Chondrocyte (in vitro differentiated cells): ENCODE measurements around the gene SNU13. TPM values are rescaled to one million over a fixed set of nuclear protein-coding genes. Genes with fewer than 3 reads are reported as not detected.
A peak's percentile ranks its signal among the peaks of the same experiment; 100 is the strongest.
"Not testable (repeated sequence)": the region's sequence is repeated elsewhere in the genome, so short reads cannot be mapped to it uniquely, and the experiment has no call there.

Source experiments
- DNase-seq: peaks from one replicate; pipeline ENCODE4 v3.0.0; 2021; ENCODE audit warnings: mixed read lengths, low spot score
- H3K27ac Mint-ChIP-seq: one replicate; pipeline ENCODE4 v1.8.0; 2021; ENCODE audit warnings: mild to moderate bottlenecking, moderate library complexity, mixed read lengths; ENCODE audit not compliant: unreplicated experiment
- H3K27me3 Mint-ChIP-seq: 2 replicates; pipeline ENCODE4 v1.8.0; 2021; ENCODE audit warnings: low read depth, mixed read lengths
- H3K36me3 Mint-ChIP-seq: 2 replicates; pipeline ENCODE4 v1.8.0; 2021; ENCODE audit warnings: low read depth, mixed read lengths
- H3K4me1 Mint-ChIP-seq: 2 replicates; pipeline ENCODE4 v1.8.0; 2021; ENCODE audit warnings: low read depth, mild to moderate bottlenecking, mixed read lengths
- H3K4me3 Mint-ChIP-seq: one replicate; pipeline ENCODE4 v1.8.0; 2021; ENCODE audit warnings: mild to moderate bottlenecking, moderate library complexity, mixed read lengths; ENCODE audit not compliant: unreplicated experiment
- H3K9me3 Mint-ChIP-seq: 2 replicates; pipeline ENCODE4 v1.8.0; 2021; ENCODE audit warnings: low read depth, mixed read lengths
- total RNA-seq: library from RNA; stranded (reverse); gene quantifications from 3 replicates; pipeline ENCODE4 v1.2.1, GENCODE V29; 2021
- TF ChIP-seq, protein P1 (sequence below): fragments of 200-600 bp; sonication (generic); IDR thresholded peaks from 2 replicates; pipeline ENCODE4 v1.5.0; 2021; ENCODE audit warnings: antibody characterized with exemption, mild to moderate bottlenecking, moderate library complexity

The SNU13 gene
- total RNA-seq, 1 donor from 2014 or later, result 88.8 TPM

DNA sequence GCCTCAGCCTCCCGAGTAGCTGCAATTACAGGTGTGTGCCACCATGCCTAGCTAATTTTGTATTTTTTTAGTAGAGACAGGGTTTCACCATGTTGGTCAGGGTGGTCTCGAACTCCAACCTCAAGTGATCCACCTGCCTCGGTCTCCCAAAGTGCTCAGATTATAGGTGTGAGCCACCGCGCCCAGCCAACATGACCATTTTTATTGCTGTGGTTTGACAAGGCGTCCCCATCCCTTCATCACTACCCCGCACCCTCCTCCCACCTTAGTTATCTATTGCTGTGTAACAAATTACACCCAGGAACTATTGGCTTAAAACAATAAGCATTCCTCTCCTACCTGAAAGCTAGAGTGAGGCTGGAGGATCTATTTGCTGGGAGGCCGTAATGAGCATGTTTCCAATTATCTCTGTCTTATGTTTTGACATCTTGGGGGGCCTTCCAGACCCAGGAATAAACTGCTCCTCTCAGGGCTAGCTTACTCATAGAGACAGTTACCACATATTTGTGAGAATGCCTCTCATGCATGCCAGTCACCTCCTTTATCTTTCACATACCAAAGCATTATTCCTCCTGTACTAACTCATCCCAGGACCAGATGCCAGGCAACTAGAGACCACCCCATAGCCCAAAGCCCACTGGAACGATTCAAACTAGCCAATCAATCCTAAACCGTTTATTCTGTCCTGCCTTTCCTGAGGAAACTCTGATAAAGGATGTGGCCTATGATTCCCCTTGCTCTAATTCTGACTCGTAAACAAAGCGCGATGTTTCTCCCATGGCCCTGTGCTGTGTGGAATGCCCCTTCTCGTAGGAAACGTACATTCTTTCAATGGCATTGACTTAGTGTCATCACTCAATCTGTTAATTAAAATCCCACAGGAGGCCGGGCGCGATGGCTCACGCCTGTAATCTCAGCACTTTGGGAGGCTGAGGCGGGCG is 19.4 kb downstream of the SNU13 start:
- no peak overlapping the region for H3K4me3 Mint-ChIP-seq
- H3K27me3 Mint-ChIP-seq, result no peaks in the 10 kb centered on the region
- peak; percentile 29 for DNase-seq
- peak overlapping the region; percentile 86 for H3K27ac Mint-ChIP-seq
- peaks cover 3% of the 10 kb centered on the region for H3K36me3 Mint-ChIP-seq
- peaks cover 23% of the 10 kb centered on the region for H3K4me1 Mint-ChIP-seq
- H3K9me3 Mint-ChIP-seq, result no peaks in the 10 kb centered on the region
- TF ChIP-seq, protein P1, sequence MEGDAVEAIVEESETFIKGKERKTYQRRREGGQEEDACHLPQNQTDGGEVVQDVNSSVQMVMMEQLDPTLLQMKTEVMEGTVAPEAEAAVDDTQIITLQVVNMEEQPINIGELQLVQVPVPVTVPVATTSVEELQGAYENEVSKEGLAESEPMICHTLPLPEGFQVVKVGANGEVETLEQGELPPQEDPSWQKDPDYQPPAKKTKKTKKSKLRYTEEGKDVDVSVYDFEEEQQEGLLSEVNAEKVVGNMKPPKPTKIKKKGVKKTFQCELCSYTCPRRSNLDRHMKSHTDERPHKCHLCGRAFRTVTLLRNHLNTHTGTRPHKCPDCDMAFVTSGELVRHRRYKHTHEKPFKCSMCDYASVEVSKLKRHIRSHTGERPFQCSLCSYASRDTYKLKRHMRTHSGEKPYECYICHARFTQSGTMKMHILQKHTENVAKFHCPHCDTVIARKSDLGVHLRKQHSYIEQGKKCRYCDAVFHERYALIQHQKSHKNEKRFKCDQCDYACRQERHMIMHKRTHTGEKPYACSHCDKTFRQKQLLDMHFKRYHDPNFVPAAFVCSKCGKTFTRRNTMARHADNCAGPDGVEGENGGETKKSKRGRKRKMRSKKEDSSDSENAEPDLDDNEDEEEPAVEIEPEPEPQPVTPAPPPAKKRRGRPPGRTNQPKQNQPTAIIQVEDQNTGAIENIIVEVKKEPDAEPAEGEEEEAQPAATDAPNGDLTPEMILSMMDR, result no peak

DNA sequence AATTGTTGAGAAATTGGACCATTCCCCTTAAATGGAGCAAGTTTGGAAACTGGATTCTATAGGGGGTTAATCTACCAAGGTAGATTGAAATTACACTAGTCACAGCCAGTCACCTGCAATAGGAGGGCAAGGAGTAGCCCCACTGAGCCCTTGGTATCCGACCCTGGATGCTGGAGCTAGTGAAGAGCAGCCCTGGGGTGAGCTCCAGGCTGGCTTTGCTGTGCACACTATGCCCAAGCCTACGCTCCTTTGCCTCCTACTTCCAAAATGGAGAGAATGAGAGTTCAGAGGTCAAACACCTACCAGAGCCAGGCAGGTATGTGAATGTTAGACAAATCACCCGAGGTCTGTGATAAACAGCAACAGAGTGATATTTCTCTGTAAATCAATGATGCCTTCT is 23.7 kb downstream of the SNU13 start:
- Mint-ChIP-seq H3K4me1 (peaks cover 20% of the 10 kb centered on the region), H3K36me3 (peaks cover 23% of the 10 kb centered on the region), H3K27ac (no peak overlapping the region), H3K9me3 (no peaks in the 10 kb centered on the region), H3K4me3 (no peak overlapping the region), H3K27me3 (no peaks in the 10 kb centered on the region)
- TF ChIP-seq, protein P1, result no peak
- DNase-seq, result no peak

DNA sequence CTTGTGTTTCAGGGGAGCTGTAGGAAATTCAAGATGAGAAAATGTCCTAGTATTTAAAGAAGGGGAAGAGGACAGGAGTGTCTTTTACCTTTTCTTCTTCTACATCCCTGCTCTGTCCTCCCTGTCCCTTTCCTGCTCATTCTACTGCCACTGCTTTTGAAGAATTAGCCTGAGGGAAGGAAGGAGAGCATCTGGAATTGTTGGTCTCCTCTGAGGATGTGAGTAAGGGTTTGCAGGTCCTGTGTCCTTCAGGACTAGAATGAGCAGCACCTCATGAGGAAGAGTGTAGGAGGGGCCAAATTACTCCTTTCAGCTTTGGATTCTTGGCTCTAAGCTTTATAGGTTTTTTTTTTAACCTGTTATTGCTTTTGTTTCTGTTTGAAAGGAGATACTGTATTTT is 24.2 kb downstream of the SNU13 start:
- Mint-ChIP-seq H3K4me1 (peaks cover 18% of the 10 kb centered on the region), H3K4me3 (no peak overlapping the region), H3K36me3 (peaks cover 25% of the 10 kb centered on the region), H3K27me3 (no peaks in the 10 kb centered on the region), H3K27ac (peak overlapping the region; percentile 27), H3K9me3 (no peaks in the 10 kb centered on the region)
- DNase-seq, result no peak
- TF ChIP-seq, protein P1, result no peak

DNA sequence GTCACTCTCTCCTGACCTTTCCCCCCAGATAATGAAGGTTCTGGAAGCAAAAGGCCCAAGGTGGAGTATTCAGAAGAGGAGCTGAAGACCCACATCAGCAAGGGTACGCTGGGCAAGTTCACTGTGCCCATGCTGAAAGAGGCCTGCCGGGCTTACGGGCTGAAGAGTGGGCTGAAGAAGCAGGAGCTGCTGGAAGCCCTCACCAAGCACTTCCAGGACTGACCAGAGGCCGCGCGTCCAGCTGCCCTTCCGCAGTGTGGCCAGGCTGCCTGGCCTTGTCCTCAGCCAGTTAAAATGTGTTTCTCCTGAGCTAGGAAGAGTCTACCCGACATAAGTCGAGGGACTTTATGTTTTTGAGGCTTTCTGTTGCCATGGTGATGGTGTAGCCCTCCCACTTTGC is 25.1 kb downstream of the SNU13 start:
- H3K4me3 Mint-ChIP-seq, H3K27ac Mint-ChIP-seq, H3K9me3 Mint-ChIP-seq, H3K27me3 Mint-ChIP-seq: not testable (repeated sequence)
- H3K4me1 Mint-ChIP-seq, result peaks cover 14% of the 10 kb centered on the region
- peak; percentile 69 for DNase-seq
- H3K36me3 Mint-ChIP-seq, result peaks cover 26% of the 10 kb centered on the region

DNA sequence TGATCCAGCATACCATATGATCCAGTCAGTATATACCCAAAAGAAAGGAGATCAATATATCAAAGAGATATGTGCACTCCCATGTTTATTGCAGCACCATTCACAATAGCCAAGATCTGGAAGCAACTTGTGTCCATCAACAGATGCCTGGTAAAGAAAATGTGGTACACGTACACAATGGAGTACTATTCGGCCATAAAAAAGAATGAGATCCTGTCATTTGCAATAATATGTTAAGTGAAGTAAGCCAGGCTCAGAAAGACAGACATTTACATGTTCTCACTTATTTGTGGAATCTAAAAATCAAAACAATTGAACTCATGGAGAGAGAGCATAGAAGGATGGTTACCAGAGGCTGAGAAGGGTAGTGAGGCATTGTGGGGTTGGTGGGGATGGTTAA is 27.0 kb downstream of the SNU13 start:
- Mint-ChIP-seq H3K4me3 (no peak overlapping the region), H3K9me3 (no peaks in the 10 kb centered on the region), H3K27me3 (no peaks in the 10 kb centered on the region), H3K4me1 (peaks cover 3% of the 10 kb centered on the region), H3K27ac (no peak overlapping the region), H3K36me3 (peaks cover 35% of the 10 kb centered on the region)
- DNase-seq, result no peak
- TF ChIP-seq, protein P1, result no peak

DNA sequence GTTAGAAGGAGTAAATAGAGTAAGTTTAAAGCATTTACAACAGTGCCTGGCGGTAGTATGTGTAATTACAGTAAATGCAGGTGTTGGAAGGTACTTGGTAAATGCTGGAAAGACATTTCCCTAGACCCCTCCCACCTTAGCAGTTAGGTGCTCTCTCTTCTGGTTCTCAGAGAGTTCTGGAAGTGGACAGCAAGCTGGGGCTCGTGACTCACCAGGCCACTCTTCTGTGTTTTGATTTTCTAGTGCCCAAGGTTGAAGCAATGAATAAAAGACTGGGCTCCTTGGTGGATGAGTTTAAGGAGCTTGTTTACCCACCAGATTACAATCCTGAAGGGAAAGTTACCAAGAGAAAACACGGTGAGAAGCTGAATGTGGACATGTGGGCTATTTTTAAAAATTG is 27.6 kb downstream of the SNU13 start:
- Mint-ChIP-seq H3K27ac (no peak overlapping the region), H3K4me1 (no peaks in the 10 kb centered on the region), H3K36me3 (peaks cover 36% of the 10 kb centered on the region), H3K4me3 (no peak overlapping the region), H3K27me3 (no peaks in the 10 kb centered on the region), H3K9me3 (no peaks in the 10 kb centered on the region)
- TF ChIP-seq, protein P1, result no peak
- no peak for DNase-seq
